GM21515 (cell line): ENCODE measurements around the gene SLC9B1.
A peak's percentile ranks its signal among the peaks of the same experiment; 100 is the strongest.
"Not testable (repeated sequence)": the region's sequence is repeated elsewhere in the genome, so short reads cannot be mapped to it uniquely, and the experiment has no call there.

ENCODE experiments used
- ATAC-seq: cut with Tn5 transposase; IDR thresholded peaks from one replicate; pipeline ENCODE4 v1.9.1; 2021; ENCODE audit not compliant: unreplicated experiment

The SLC9B1 gene

GRCh38 chr4:103011378-103012025 lies 8.0 kb downstream of the SLC9B1 start:
- no peak for ATAC-seq

- ATAC-seq = no peak
These were observed 8.7 kb downstream of the SLC9B1 start for GRCh38 chr4:103010804-103011203.

- peak; percentile 80 for ATAC-seq
These were observed 10.4 kb downstream of the SLC9B1 start for GRCh38 chr4:103008875-103009729.

- ATAC-seq = no peak
These were observed 17.0 kb downstream of the SLC9B1 start for GRCh38 chr4:103002551-103002950.

GRCh38 chr4:102994803-102995202 lies 24.7 kb downstream of the SLC9B1 start:
- no peak for ATAC-seq

GRCh38 chr4:102993985-102994384 lies 25.5 kb downstream of the SLC9B1 start:
- not testable (repeated sequence) for ATAC-seq

- no peak for ATAC-seq
These were observed 31.0 kb downstream of the SLC9B1 start for GRCh38 chr4:102988429-102989020.

GRCh38 chr4:102981005-102981404 lies 38.5 kb downstream of the SLC9B1 start:
- no peak for ATAC-seq

- ATAC-seq = not testable (repeated sequence)
These were observed 57.7 kb downstream of the SLC9B1 start for GRCh38 chr4:102961813-102962212.

- no peak for ATAC-seq
These were observed 60.0 kb downstream of the SLC9B1 start for GRCh38 chr4:102959496-102959895.

- no peak for ATAC-seq
These were observed 74.4 kb downstream of the SLC9B1 start for GRCh38 chr4:102945066-102945465.

- ATAC-seq = not testable (repeated sequence)
These were observed 81.4 kb downstream of the SLC9B1 start for GRCh38 chr4:102938063-102938462.

GRCh38 chr4:102935716-102936115 lies 83.8 kb downstream of the SLC9B1 start:
- ATAC-seq = no peak

- not testable (repeated sequence) for ATAC-seq
These were observed 99.8 kb downstream of the SLC9B1 start for GRCh38 chr4:102919697-102920096.

- ATAC-seq = no peak
These were observed 100.6 kb downstream of the SLC9B1 start for GRCh38 chr4:102918859-102919258.

- ATAC-seq = no peak
These were observed 117.7 kb downstream of the SLC9B1 start for GRCh38 chr4:102901804-102902203.

GRCh38 chr4:102897610-102898009 lies 121.9 kb downstream of the SLC9B1 start:
- not testable (repeated sequence) for ATAC-seq

GRCh38 chr4:102896547-102896946 lies 123.0 kb downstream of the SLC9B1 start:
- not testable (repeated sequence) for ATAC-seq

GRCh38 chr4:102889866-102890265 lies 129.6 kb downstream of the SLC9B1 start:
- ATAC-seq = not testable (repeated sequence)

GRCh38 chr4:102888570-102888969 lies 130.9 kb downstream of the SLC9B1 start:
- ATAC-seq = not testable (repeated sequence)

GRCh38 chr4:102883278-102883677 lies 136.2 kb downstream of the SLC9B1 start:
- ATAC-seq = no peak

- no peak for ATAC-seq
These were observed 138.2 kb downstream of the SLC9B1 start for GRCh38 chr4:102881343-102881742.
